IPS-NIHi7 (cell line): Measurements from ENCODE around the gene CLIC3.

Experiments
- DNase-seq: peaks from one replicate; pipeline ENCODE4 v3.0.0; 2012; ENCODE audit warnings: mixed read lengths; ENCODE audit errors: extremely low spot score

The CLIC3 gene

DNA sequence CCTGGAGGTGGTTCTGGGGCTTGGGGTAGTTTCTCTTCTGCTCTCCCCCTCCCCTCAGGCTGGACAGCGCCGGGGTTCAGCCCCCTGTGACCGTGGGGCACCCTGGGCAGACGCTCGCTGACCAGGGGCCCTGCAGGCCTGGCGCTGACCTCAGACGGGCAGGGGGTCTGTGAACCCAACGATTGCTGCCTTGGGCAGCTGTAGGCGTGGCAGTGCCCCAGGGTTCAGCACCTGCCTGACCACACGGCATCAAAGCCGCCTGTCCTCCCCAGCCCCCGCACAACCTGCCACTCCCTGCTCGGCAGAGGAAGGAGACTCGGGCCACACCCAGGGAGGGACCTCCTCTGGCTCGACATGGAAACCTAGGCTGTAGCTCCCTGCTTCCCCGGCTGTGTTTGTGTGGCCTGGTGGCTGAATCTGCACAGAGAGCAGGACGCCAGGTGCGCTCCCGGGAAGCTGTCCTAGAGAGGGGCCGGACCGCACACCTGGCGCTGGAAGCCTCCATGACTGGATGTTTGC lies 32.1 kb downstream of the CLIC3 start:
- no peak for DNase-seq

DNA sequence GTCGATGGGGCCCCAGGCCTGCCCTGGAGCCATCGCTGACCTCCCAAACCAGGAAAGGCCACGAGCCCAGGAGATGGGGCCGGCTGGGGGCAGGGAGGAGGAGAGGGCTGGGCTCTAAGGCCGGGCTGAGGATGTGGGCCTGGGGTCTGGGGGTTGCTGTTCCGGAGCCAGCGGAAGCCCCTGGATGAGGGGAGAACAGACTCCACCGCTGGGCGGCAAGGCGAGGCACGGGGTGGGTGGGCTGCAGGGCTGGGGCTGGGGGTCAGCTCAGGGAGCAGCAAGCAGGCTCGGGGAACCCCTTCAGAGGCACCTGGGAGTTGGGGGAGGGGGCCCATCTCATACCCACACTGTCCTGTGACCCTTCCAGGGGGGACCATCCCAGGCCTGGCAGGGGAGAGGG lies 32.6 kb downstream of the CLIC3 start:
- no peak for DNase-seq

DNA sequence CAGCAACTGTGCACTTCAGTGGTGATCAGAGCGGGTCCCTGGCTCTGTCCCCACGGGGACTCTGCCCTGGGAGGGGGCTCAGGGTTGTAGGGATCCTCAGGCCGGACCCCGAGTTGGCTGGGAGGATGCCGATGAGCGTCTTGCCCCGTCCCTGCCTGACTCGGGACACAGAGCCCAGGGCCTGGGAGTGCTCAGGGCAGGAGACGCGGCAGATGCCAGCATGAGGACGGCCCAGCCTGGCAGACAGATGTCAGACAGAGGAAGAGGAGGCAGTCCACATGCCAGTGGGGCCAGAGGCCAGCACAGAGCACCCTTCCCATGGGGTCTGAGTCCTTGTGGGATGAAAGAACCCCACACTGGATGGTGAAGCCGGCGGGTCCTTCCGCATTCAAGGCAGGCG lies 33.0 kb downstream of the CLIC3 start:
- DNase-seq, result no peak

DNA sequence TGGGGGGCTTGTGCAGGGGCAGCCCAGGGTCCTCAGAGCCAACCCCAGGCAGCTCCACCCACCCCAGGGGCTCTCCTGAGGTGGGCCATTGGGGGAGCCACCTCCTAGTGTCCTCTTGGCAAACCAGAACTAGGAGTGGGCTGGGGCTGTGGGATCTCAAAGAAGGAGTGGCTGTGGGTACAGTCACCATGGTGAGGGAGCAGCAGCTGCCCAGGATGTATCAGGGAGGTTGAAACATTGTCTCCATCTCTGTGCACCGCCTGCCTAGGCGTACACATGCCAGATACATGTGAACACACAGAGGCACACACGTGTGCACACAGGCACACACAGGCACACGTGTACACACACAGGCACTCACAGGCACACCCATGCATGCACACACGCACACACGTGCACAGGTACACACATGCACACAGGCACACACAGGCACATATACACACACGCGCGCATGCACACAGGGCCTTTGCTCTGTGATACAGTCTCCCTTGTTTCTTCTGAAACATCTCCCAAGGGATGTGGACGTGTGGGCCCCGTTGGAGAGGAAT lies 33.6 kb downstream of the CLIC3 start:
- DNase-seq, result no peak

DNA sequence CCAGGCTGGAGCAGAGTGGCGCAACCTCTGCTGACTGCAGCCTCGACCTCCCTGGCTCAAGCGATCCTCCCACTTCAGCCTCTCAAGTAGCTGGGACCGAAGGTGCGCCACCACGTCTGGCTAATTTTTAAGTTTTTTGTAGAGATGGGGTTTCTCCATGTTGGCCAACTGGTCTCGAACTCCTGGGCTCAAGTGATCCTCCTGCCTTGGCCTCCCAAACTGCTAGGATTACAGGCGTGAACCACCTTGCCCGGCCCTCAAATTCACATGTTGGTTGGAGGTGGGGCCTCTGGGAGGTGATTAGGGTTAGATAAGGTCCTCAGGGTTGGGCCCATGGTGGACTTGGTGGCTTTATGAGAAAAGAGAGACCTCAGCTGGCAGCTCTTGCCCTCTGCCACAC lies 34.2 kb downstream of the CLIC3 start:
- DNase-seq, result no peak

DNA sequence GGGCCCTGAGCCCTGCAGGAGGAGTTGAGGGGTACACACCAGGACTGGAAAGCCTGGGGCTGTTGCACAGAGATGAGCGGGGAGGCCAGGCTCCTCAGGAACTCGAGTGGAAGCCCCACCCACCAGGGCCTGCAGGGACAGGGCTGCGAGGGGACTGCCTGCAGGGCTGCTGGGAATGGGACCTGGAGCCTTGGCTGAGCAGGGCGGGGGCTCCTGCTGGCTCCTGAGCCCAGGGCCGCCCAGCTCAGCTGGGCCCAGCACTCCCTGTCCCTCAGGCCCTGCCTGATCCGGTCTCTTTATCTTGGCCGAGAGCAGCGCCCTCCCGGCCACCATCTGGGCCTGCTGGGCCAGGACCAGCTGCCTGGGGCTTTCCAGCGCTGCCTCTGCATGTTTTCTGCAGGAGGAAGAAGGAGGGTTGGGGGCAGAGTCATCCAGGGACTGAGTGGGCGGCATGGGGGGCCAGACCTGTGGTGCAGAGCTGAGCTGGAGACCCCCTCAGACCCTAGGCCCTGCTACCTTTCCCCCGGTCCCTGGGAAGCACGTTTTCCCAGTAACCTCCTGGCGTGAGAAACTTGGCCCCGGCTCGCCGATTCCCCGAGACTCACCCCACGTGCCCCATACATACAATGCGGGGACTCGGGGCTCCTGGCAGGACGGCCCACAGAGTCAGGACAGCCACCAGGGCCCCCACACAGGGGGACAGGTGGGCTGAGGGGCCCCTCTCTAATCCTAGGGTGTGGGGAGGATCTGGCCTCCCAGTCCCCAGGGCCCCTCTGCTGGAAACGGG lies 34.9 kb downstream of the CLIC3 start:
- DNase-seq, result no peak

DNA sequence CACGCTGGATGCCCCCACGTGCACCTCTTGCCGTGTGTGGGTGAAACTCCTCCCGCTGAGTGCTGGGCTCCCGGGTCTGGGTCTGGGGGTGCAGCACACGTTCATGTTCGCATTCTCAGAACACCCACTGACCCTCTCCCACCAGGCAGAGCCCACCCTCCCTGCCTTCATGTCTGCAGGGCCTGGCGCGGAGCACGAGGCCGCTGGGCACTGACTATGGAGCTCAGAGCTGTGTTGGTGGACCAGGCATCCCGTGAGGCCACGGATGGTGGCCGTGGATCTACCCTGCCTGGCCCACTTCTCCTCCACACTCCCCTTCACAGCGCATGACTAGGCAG lies 35.5 kb downstream of the CLIC3 start:
- DNase-seq, result no peak

GRCh38 chr9:136960212-136960937 lies 36.0 kb downstream of the CLIC3 start:
- no peak for DNase-seq

DNA sequence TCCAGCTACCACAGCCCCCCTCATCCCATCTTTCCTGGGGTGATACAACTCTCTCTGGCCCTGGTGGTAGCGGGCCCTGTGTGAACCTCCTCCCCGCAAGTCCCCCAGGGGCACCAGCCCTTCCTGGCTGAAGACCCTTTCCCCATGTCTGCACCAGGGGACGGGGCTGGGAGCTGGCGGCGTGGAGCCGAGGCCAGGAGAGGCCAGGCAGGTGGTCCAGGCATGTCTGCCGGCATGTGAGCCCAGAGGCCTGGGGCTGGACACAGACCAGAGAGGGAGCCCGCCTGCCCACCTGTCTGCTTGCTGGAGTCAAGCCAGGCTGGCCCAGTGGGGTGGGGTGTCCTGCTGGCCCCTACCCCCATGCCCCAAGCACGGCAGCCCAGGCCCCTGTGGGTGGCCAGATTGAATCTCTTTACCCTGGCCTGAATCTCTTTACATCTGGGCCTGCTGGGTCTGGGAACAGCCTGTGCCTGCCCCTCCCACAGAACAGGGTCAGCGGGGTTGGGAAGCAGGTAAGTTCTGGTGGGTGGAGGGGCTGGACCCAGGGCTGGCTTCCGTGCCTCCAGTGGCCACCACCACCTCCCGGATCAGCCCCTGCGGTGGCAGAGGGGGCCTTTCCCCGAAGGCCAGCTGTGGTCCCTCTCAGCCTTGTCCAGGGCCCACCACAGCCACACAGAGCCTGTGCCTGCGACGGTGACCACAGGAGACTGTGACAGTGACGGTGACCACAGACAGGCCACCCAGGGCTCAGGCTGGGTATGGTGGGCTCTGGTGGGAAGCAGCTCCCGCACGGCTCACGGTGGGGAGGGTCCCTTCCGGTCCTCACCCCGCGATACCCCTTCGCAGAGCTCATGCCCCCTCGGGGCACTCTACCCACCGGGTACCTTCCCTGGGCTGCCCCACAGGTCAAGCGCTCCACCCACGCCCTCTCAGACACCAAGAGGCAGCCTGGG lies 37.2 kb downstream of the CLIC3 start:
- DNase-seq, result no peak

- no peak for DNase-seq
Measured at GRCh38 chr9:136958473-136958872, 37.9 kb downstream of the CLIC3 start.

GRCh38 chr9:136957901-136958300 lies 38.5 kb downstream of the CLIC3 start:
- DNase-seq, result no peak

DNA sequence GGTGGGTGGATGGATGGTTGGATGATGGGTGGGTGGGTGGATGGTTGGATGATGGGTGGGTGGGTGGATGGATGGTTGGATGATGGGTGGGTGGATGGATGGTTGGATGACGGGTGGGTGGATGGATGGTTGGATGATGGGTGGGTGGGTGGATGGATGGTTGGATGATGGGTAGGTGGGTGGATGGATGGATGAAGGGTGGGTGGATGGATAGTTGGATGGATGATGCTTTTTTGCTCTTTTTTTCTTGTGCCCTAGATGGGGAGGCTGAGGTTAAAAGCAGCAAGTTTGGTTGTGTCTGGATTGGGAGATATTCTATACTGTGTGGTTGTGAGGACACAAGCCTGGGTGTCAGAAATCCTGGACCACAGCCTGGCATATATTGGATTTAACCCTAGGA lies 38.9 kb downstream of the CLIC3 start:
- DNase-seq, result no peak

DNA sequence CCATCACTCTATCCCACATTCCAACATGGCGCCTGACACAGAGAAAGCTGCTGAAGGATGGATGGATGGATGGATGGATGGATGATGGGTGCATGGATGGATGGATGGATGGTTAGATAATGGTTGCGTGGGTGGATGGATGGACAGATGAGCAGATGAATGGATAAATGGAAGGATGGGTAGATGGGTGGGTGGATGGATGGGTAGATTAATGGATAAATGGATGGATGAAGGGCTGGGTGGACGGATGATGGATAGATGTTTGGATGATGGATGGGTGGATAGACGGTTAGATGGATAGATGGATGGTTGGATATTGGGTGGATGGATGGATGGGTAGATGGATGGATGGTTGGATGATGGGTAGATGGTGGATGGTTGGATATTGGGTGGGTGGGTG lies 39.8 kb downstream of the CLIC3 start:
- DNase-seq, result no peak

DNA sequence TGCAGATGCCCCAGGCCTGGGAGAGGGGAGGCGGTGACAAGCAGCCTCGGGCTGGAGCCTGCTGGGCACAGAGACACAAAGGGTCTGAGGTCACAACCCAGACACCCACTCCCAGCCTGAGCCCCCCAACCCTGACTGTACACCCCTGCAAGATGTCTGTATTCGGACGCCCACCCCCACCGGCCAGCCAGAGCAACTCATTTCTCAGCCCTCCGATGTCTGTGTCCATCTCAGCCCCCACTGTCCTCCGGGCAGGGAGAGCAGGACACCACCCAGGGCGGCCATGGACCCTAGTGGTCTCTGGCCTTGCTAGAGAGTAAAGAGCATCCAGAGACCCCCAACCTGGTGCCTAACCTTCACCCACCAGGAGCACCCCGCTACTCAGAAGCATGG lies 40.4 kb downstream of the CLIC3 start:
- DNase-seq, result no peak

- no peak for DNase-seq
Measured at GRCh38 chr9:136955202-136955942, 41.0 kb downstream of the CLIC3 start.

GRCh38 chr9:136954270-136955083 lies 41.9 kb downstream of the CLIC3 start:
- DNase-seq, result no peak

GRCh38 chr9:136953771-136954269 lies 42.5 kb downstream of the CLIC3 start:
- DNase-seq, result no peak

- DNase-seq, result no peak
Measured at GRCh38 chr9:136952876-136953770, 43.2 kb downstream of the CLIC3 start.

GRCh38 chr9:136952321-136952850 lies 44.0 kb downstream of the CLIC3 start:
- DNase-seq, result no peak
